Loucy (cell line): ENCODE results near the gene FBXL15.

Experiments
- H2AFZ ChIP-seq: fragments of 200-600 bp; sonication (generic); 2 replicates; pipeline ENCODE4 v1.6.0; 2016; ENCODE audit warnings: antibody characterized with exemption, mild to moderate bottlenecking, low read length, moderate library complexity
- H3F3A ChIP-seq: fragments of 200-600 bp; 2 replicates; pipeline ENCODE4 v1.6.0; 2016; ENCODE audit warnings: antibody characterized with exemption, low read depth, mild to moderate bottlenecking
- H3K27me3 ChIP-seq: fragments of 200-600 bp; sonication (generic); 2 replicates; pipeline ENCODE4 v1.6.1; 2014; ENCODE audit warnings: low read length, mild to moderate bottlenecking; ENCODE audit not compliant: insufficient read depth, poor library complexity, severe bottlenecking
- H3K36me3 ChIP-seq: fragments of 200-600 bp; sonication (generic); 2 replicates; pipeline ENCODE4 v1.6.1; 2016; ENCODE audit warnings: low read length; ENCODE audit not compliant: insufficient read depth
- H3K4me1 ChIP-seq: fragments of 200-600 bp; sonication (generic); 2 replicates; pipeline ENCODE4 v1.5.1; 2014; ENCODE audit warnings: low read length, mild to moderate bottlenecking; ENCODE audit not compliant: insufficient read depth, poor library complexity, severe bottlenecking
- H3K4me2 ChIP-seq: fragments of 200-600 bp; sonication (generic); 2 replicates; pipeline ENCODE4 v1.6.0; 2014; ENCODE audit warnings: antibody characterized with exemption, low read length, low read depth, mild to moderate bottlenecking; ENCODE audit not compliant: poor library complexity, severe bottlenecking
- H3K4me3 ChIP-seq: fragments of 200-600 bp; sonication (generic); 2 replicates; pipeline ENCODE4 v1.5.1; 2014; ENCODE audit warnings: low read length, mild to moderate bottlenecking, mixed read lengths; ENCODE audit not compliant: poor library complexity, severe bottlenecking
- H3K79me2 ChIP-seq: fragments of 200-600 bp; sonication (generic); 2 replicates; pipeline ENCODE4 v1.6.1; 2014; ENCODE audit warnings: low read length; ENCODE audit not compliant: insufficient read depth
- H3K9ac ChIP-seq: fragments of 200-600 bp; sonication (generic); 2 replicates; pipeline ENCODE4 v1.6.0; 2014; ENCODE audit warnings: mild to moderate bottlenecking, low read depth, low read length, moderate library complexity; ENCODE audit not compliant: poor library complexity, severe bottlenecking
- H3K9me2 ChIP-seq: fragments of 200-600 bp; sonication (generic); replicated peaks from 2 replicates; pipeline ENCODE4 v1.6.1; 2016; ENCODE audit warnings: low read depth, low read length, mixed read lengths
- H3K9me3 ChIP-seq: fragments of 200-600 bp; sonication (generic); 2 replicates; pipeline ENCODE4 v1.6.1; 2014; ENCODE audit warnings: mild to moderate bottlenecking, antibody characterized with exemption, low read length, low read depth; ENCODE audit not compliant: insufficient read depth
- H4K20me1 ChIP-seq: fragments of 200-600 bp; sonication (generic); 2 replicates; pipeline ENCODE4 v1.6.0; 2014; ENCODE audit warnings: antibody characterized with exemption, low read length, mild to moderate bottlenecking; ENCODE audit not compliant: insufficient read depth, poor library complexity, severe bottlenecking
- CTCF ChIP-seq: fragments of 200-600 bp; sonication (generic); conservative IDR thresholded peaks from 2 replicates; pipeline ENCODE4 v1.5.1; 2014; ENCODE audit warnings: mild to moderate bottlenecking, antibody characterized with exemption, low read length
- EZH2phosphoT487 ChIP-seq: fragments of 200-600 bp; IDR thresholded peaks from 2 replicates; pipeline ENCODE4 v1.6.1; 2018; ENCODE audit warnings: antibody characterized with exemption, mild to moderate bottlenecking, moderate library complexity, borderline replicate concordance

Gene FBXL15

GRCh38 chr10:102422545-102423129, 2.0 kb downstream of the FBXL15 start:
- Histone ChIP-seq H3K36me3 (no peaks in the 10 kb centered on the region; the same call in 1 of the 2 replicates), H3K4me1 (peaks cover 25% of the 10 kb centered on the region), H3K27me3 (no peaks in the 10 kb centered on the region), H3F3A (no peaks in the 10 kb centered on the region), H3K79me2 (peaks cover 19% of the 10 kb centered on the region), H3K4me2 (peak overlapping the region; percentile 93), H4K20me1 (no peaks in the 10 kb centered on the region), H3K9me2 (no peaks in the 10 kb centered on the region), H2AFZ (no peak overlapping the region), H3K4me3 (peak overlapping the region; percentile 79), H3K9me3 (no peaks in the 10 kb centered on the region), H3K9ac (peak overlapping the region; percentile 76)
- TF ChIP-seq EZH2phosphoT487 (no peak), CTCF (peak; percentile 66)

- Histone ChIP-seq H3K4me3 (peak overlapping the region; percentile 79), H3K9ac (peak overlapping the region; percentile 76), H3K36me3 (no peaks in the 10 kb centered on the region; the same call in 1 of the 2 replicates), H4K20me1 (no peaks in the 10 kb centered on the region), H3K4me1 (peaks cover 25% of the 10 kb centered on the region), H3K4me2 (peak overlapping the region; percentile 93), H2AFZ (no peak overlapping the region), H3F3A (no peaks in the 10 kb centered on the region), H3K79me2 (peaks cover 19% of the 10 kb centered on the region), H3K9me2 (no peaks in the 10 kb centered on the region), H3K9me3 (no peaks in the 10 kb centered on the region), H3K27me3 (no peaks in the 10 kb centered on the region)
- TF ChIP-seq CTCF (no peak), EZH2phosphoT487 (no peak)
Measured at GRCh38 chr10:102423372-102423968, 2.8 kb downstream of the FBXL15 start.

- H3K9me2 ChIP-seq, result no peaks in the 10 kb centered on the region
Measured at GRCh38 chr10:102424145-102424544, 3.5 kb downstream of the FBXL15 start.

More at GRCh38 chr10:102424145-102424544, 3.5 kb downstream of the FBXL15 start:
- H3K4me1 ChIP-seq, result peaks cover 25% of the 10 kb centered on the region
- H3K27me3 ChIP-seq, result no peaks in the 10 kb centered on the region
- H3K4me3 ChIP-seq, result no peak overlapping the region
- no peak overlapping the region for H3K4me2 ChIP-seq
- no peak overlapping the region for H3K9ac ChIP-seq
- H2AFZ ChIP-seq, result no peak overlapping the region
- no peaks in the 10 kb centered on the region; the same call in 1 of the 2 replicates for H3K36me3 ChIP-seq
- H3F3A ChIP-seq, result no peaks in the 10 kb centered on the region
- no peaks in the 10 kb centered on the region for H4K20me1 ChIP-seq
- TF ChIP-seq CTCF (no peak), EZH2phosphoT487 (no peak)
- H3K9me3 ChIP-seq, result no peaks in the 10 kb centered on the region
- H3K79me2 ChIP-seq, result peaks cover 19% of the 10 kb centered on the region
